Natural killer cell treated with Interleukin-12 subunit alpha and Interleukin-12 subunit beta and Interleukin-15 and Interleukin-18, amount 100 ng/mL, for 72 hours (primary cell): ENCODE results near the gene SIRPA. TPM values are rescaled to one million over a fixed set of nuclear protein-coding genes. Genes with fewer than 3 reads are reported as not detected.
A peak's percentile ranks its signal among the peaks of the same experiment; 100 is the strongest.

Experiments used
- ATAC-seq, 2 donors: fragments of 150-1000 bp; cut with Tn5 transposase in 1 of 2; sonication (Bioruptor Pico), chemical (Tn5 transposase) in 1 of 2; 2 replicates each; pipeline ENCODE4 v1.10.0; 2021
- DNase-seq: peaks from one replicate; pipeline ENCODE4 v3.0.0; 2022; ENCODE audit warnings: low spot score
- H3K27ac Mint-ChIP-seq, 2 donors: 1 replicate in 1 of 2; 2 replicates in 1 of 2; pipeline ENCODE4 v1.8.0; 2022; ENCODE audit warnings: mixed read lengths in 2 of 2, mild to moderate bottlenecking in 1 of 2, moderate library complexity in 1 of 2
- H3K27me3 Mint-ChIP-seq, 2 donors: 1 replicate in 1 of 2; 2 replicates in 1 of 2; pipeline ENCODE4 v1.8.0; 2022; ENCODE audit warnings: mixed read lengths in 2 of 2
- H3K36me3 Mint-ChIP-seq: one replicate; pipeline ENCODE4 v1.8.0; 2022; ENCODE audit warnings: mixed read lengths
- H3K4me1 Mint-ChIP-seq, 2 donors: 1 replicate in 1 of 2; 2 replicates in 1 of 2; pipeline ENCODE4 v1.8.0; 2022; ENCODE audit warnings: low read depth in 2 of 2, mixed read lengths in 2 of 2, mild to moderate bottlenecking in 1 of 2
- H3K4me3 Mint-ChIP-seq: one replicate; pipeline ENCODE4 v1.8.0; 2022; ENCODE audit warnings: mixed read lengths
- H3K9me3 Mint-ChIP-seq: 2 replicates; pipeline ENCODE4 v1.8.0; 2022; ENCODE audit warnings: mixed read lengths
- total RNA-seq, 2 donors: library from RNA; stranded (reverse); gene quantifications; one replicate each; pipeline ENCODE4 v1.2.3, GENCODE V29; 2022

SIRPA gene
- total RNA-seq, 2 donors from 2014 or later, result 0.14 to 1.0 TPM

- Mint-ChIP-seq H3K4me3 (no peak overlapping the region), H3K27me3 (peaks cover 24 to 61% of the 10 kb centered on the region in 2 donors)
Observed at GRCh38 chr20:1975291-1975690, 80.1 kb downstream of the SIRPA start.

DNA sequence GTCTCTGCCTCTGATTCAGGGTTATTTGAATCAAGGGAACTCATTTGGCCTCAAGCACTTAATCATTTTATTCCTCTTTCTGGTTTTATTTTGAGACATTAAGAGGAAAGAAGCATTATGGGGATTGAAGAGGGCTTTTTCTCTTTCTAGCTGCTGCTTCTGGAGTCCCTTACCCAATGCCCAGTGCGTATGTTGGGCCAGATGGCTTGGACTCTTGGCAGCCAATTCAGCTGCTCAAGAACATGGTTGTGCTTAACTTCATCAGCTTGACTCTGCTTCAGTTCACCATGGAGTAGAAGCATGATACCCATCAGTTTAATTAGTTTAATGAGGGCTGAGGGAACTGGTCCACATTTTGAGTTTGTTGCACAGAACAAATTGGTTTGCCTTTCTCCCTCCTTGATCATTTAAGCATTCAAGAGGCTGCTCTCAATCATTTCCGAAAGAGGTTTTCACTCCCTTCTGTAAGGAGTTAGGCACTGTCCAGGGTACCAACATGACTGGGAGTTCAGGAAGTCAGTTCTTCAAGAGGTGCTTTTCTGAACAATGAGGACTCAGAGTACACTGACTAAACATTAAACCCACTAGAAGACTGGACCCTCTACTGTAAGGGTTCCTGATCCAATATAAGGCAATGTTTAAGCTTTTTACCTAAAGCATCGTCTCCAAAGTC is 84.0 kb downstream of the SIRPA start:
- Mint-ChIP-seq H3K27me3 (peaks cover 23 to 50% of the 10 kb centered on the region in 2 donors), H3K27ac (no peak overlapping the region), H3K9me3 (no peaks in the 10 kb centered on the region), H3K4me1 (no peaks in the 10 kb centered on the region), H3K4me3 (no peak overlapping the region), H3K36me3 (no peaks in the 10 kb centered on the region)
- no peak for DNase-seq
- no peak for ATAC-seq

More at GRCh38 chr20:1975291-1975690, 80.1 kb downstream of the SIRPA start:
- ATAC-seq (no peak), DNase-seq (no peak)
- Mint-ChIP-seq H3K27ac (no peak overlapping the region), H3K36me3 (no peaks in the 10 kb centered on the region), H3K4me1 (no peaks in the 10 kb centered on the region), H3K9me3 (no peaks in the 10 kb centered on the region)

- H3K27me3 Mint-ChIP-seq, result peaks cover 35 to 43% of the 10 kb centered on the region in 2 donors
- DNase-seq, result no peak
Observed at GRCh38 chr20:1982686-1983085, 87.5 kb downstream of the SIRPA start.

DNA sequence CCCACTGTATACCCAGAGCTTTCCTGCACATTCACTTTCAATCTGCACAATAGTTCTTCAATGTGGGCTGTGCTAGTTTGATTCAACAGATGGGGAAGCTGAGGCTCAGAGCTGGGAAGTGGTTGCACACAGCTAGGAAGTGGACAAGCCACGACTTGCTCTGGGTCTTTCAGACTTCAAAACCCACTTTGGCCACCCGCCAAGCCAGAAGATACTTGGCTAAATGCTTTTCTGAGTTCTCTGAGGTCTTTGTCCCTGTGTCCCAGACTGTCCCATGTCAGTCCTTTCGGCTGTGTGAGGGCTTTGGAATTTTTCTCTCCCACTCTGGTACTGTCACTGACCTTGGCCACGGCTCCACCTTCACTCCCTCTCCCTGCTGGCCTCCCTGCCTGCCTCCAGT is 88.1 kb downstream of the SIRPA start:
- Mint-ChIP-seq H3K4me1 (no peaks in the 10 kb centered on the region), H3K36me3 (no peaks in the 10 kb centered on the region), H3K27me3 (peaks cover 30 to 39% of the 10 kb centered on the region in 2 donors), H3K27ac (no peak overlapping the region), H3K9me3 (no peaks in the 10 kb centered on the region), H3K4me3 (no peak overlapping the region)
- DNase-seq, result no peak
- ATAC-seq, result no peak

More at GRCh38 chr20:1982686-1983085, 87.5 kb downstream of the SIRPA start:
- peak in 1 of 2 donors; percentile 29 for ATAC-seq
- no peaks in the 10 kb centered on the region for H3K4me1 Mint-ChIP-seq
- H3K9me3 Mint-ChIP-seq, result no peaks in the 10 kb centered on the region
- H3K4me3 Mint-ChIP-seq, result no peak overlapping the region
- no peaks in the 10 kb centered on the region for H3K36me3 Mint-ChIP-seq
- no peak overlapping the region for H3K27ac Mint-ChIP-seq

DNA sequence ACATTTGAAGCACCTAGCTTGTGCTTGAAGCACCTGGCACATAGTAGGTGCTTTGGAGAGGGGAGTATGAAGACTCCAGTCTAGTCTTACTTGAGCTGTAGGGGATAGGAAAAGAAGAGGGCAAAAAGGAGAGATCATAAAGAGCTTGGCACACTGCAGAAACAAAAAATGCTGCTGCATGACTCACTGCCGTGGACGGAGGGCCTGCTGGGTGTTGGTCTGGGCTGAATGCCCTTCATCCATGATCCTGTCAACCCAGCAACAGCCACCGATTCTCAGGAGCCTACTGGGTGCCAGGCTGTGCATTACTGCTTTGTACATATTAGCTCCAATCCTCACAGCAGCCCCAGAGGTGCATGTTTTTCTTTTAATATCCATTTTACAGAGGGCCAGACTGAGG is 92.6 kb downstream of the SIRPA start:
- H3K27ac Mint-ChIP-seq, result no peak overlapping the region
- DNase-seq (no peak), ATAC-seq (no peak)
- H3K9me3 Mint-ChIP-seq, result no peaks in the 10 kb centered on the region
- H3K4me3 Mint-ChIP-seq, result no peak overlapping the region
- H3K36me3 Mint-ChIP-seq, result no peaks in the 10 kb centered on the region
- H3K4me1 Mint-ChIP-seq, result no peaks in the 10 kb centered on the region
- peaks cover 35 to 43% of the 10 kb centered on the region in 2 donors for H3K27me3 Mint-ChIP-seq

Other genes with a start within 250 kb of the SIRPA start
- gene SIRPG, start 237.6 kb upstream of the SIRPA start, total RNA-seq, result 1 to 10 TPM; 1.3 to 2.4 TPM
- not detected for gene PDYN, start 98.7 kb downstream of the SIRPA start, total RNA-seq
- gene STK35, start 206.4 kb downstream of the SIRPA start, total RNA-seq, result 10 to 100 TPM; 21.4 to 30.5 TPM